8988T (cell line): ENCODE measurements around the gene KCNMA1.

ENCODE experiments used
- DNase-seq: peaks from one replicate; pipeline ENCODE4 v3.0.0; 2011

KCNMA1 gene

DNA sequence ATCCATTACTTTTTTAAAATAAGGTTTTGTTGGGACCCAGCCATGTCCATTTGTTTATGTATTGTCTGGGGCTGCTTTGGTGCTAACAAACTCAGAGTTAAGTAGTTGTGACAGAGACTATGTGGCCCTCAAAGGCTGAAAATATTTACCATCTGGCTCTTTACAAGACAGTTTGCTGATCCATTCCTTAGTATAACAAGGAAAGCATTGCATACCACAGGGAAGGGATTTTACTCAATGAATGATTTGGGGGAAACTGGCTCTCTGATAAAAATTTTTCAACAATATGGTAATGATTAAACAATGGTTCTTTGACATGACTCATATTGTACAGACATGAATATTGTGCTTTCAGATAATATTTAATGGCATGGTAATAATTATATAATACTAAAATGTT is 738.1 kb downstream of the KCNMA1 start:
- DNase-seq = no peak

DNA sequence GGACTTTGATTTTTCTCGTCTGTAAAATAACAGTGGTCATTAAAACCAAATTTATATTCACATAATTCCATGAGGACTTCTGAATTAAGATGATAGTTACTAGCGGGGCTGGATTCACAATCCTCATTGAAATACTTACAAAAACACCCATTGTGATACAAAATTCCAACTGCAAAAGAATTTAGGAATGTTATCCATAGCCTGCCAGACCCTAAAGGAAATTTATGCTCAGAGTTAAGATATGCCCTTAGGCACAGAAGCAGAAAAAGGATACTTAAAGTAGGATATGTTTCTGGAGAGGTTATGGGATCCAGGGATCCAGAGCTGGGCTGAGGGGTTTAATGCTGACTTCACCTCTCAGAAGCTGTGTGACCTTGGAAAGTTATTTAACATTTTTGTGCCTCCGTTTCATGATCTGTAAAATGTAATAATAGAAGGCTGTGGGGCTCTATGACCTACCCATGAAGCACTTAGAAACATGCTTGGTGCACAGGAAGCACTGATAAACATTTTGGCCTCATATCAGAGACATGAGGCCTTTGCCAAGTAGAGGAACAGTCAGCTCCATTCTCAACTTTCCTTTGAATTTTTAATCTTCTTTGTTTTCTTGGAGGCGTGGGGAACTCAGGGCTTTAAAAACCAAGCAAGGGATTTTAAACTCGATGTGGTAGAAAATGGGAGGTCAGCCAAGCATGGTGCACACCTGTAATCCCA is 744.7 kb downstream of the KCNMA1 start:
- no peak for DNase-seq

DNA sequence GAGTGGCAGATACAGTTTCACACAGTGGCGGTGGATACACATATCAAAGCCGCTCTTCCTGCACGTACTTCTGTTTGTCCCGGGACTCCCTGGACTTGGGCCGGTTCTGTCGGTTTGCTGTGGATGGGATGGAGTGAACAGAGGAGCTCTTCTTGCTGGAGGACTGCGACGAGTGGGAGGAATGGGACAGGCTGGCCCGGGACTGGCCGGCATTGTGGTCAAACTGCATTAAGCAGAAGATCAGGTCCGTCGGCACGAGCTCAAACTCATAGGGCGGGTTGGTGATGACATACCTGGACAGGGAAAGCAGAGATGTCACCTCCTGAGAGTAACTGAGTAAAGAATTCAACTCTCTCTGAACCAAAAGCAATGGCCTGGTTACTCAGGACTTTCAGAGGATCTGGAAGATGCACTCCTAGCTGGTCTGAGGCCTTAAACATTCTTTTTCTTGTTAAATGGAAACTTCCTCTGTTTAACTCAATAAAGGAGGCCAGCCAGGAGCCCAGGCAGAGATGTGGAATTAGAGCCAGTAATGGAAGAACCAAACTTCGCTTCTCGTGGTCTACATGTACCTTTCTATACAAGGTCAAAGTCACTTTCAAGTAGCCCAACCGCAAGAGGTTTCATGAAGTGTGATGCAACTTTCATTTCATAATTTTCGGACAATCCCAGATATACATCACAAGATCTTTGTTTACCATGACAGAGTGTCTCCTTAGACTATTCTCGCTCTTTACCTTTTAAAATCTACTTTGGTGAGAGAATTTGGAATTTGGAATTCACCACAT is 750.2 kb downstream of the KCNMA1 start:
- no peak for DNase-seq

DNA sequence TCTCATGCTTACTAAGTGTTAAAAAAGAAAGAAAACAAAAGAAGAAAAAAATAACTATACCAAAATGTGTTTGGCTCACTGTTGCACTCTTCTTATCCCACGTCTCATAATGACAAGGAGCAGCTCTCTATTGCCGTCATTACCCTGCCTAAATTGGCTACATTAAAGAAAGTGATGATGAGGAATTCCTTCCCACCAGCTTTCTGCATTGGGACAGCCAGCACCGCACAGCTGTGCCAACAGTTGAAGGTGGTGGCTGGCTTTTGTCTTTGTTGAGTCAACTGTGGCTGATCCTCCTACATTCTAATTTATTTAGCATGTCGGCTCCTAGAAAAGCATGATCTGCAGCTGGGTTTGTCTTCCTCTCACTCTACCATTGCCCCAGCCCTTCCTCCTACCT is 751.8 kb downstream of the KCNMA1 start:
- DNase-seq = no peak

DNA sequence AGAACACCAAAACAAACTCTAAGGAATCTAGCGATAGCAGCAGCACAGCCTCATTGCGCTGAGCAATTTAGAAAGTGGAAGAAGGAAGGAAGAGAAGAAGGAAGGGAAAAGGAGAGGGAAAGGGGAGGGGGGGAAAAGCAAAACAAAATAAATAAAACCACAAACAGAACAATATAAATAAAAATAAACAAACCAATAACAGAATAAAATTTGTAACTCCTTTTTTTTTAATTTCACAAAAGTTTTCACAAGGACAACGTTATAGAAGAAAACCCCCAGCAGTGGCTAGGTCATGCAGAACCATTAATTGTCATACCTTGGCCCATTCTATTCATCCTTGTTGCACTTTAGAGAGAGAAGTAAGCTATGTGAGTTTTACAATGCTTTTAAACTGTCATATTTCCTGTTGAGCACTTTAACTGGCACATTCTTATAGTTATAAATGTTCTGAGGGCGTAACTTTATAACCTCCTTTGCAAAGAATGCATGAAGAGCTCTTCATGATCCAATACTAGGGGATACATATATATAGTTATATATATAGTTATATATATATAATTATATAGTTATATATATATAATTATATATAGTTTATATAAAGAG is 752.8 kb downstream of the KCNMA1 start:
- no peak for DNase-seq

- no peak for DNase-seq
These were observed 754.0 kb downstream of the KCNMA1 start for GRCh38 chr10:76883596-76883995.

DNA sequence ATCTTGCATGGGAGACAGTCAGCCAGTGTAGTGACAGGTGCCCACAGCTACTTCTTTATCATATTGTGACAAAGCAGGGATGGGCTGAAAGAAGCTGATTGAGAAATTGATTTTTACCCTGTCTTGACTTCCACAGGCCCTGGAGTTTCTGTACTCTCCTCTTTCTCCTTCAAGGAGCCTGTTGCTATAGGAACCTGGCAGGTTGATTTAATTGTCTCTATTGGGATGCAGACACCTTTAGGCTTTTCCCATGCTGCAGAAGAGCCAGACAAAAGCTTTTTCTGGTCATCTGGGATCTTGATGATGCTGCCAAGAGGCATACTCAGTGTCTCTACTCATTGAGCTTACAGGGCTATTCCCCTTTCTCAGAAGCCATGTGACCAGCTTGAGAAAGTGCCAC is 754.8 kb downstream of the KCNMA1 start:
- no peak for DNase-seq

- no peak for DNase-seq
These were observed 755.4 kb downstream of the KCNMA1 start for GRCh38 chr10:76882245-76882644.

GRCh38 chr10:76881477-76882220 is 756.0 kb downstream of the KCNMA1 start:
- DNase-seq = no peak

DNA sequence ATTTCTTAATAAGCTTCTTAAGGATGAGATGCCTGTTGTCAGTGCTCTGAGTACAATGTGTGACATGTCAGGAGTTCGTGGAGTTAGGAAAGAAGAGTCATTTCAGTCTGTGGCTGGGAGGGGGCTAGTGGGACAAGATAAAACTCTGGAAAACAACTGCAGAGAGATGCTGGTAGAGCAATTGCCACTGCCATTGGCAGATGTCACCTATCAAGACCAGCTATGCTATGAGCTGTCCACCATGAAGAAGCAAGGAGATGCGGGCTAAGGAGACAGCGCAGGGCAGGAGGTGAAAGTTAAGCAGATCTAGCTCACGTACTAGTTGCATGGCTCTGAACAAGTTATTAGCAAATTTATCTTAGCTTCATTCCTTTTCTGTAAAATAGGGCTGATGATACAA is 756.7 kb downstream of the KCNMA1 start:
- no peak for DNase-seq

GRCh38 chr10:76879116-76879913 is 758.3 kb downstream of the KCNMA1 start:
- no peak for DNase-seq

DNA sequence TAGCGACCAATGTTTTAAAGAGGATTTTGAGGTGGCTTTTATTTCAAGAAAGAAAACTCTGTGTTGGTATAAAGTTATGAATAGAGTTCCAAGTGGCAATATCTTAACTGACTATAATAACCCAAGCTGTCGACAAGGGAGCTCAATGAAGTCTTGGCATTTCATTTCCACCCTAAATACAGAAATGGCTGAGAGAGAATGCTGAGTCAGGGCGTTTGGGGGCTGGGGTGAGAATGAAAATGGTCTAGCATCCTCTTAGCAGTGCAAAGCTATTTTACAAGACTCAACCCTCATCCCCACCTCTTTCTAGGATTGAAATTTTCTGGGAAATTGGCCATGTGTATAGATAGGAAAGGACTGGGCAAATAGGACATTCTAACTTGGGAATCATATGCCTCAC is 759.1 kb downstream of the KCNMA1 start:
- DNase-seq = no peak

DNA sequence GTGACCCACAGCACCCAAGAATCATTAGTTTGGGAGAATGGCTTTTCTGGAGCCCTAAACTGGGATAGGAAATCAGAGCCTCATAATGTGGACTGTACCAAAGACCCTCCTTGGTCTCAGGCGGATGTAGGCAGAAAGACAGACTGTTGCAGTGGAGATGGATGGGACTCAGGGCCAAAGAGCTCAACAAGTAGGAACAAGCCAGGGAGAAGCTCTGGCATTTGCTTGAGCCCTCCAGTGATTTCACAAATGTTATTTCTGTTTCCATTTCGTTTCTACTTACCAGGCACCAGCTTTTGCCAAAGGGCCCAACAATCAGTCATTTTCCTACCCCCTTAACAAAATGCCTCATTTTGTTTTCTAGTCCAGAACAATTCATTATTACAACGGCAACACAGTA is 762.7 kb downstream of the KCNMA1 start:
- DNase-seq = no peak

DNA sequence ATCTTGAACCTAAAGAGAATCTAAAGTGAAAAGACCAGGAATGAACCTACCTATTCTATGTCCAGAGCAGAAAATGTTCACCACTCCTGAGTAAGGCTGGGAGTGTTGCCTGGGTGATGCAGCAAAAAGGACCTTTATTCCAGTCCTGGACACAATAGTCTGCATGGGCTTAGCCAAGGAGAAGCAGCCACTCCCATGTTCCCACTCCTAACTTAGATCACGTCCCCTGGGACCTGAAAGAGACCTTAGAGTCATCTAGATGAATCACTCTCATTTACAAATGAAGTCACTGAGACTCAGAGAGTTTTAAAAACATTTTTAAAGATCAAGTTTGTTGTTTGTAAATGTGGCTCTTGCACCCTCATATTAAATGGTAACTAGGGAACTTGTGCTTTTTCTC is 763.4 kb downstream of the KCNMA1 start:
- DNase-seq = no peak

DNA sequence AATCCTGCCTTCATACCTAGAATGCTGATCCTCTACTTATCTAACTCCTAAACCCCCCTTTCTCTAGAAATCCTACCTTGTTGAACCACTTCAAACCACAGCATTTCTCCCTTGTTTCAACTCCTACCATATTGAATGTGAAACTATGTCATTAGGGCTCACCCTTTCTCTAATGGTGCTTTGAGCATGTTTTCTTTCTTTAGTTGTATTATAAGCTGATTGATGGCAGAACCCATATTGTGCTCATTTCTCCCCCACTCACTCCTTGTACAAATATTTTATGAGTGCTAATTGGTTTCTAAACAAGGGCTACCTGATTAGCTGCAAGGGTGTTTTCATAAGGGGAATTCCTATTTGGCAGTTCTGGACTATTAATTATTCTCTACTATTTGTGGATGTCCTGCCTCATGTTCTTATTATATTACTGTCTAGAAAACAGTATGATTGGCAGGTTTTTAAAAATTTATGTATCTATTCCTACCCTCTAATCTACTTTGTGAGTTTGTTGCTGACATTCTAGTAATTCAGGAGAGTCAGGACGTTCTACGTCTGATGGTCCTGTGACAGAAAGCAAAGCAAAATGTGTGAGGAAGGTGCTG is 765.8 kb downstream of the KCNMA1 start:
- no peak for DNase-seq

- no peak for DNase-seq
These were observed 767.7 kb downstream of the KCNMA1 start for GRCh38 chr10:76869931-76870330.

DNA sequence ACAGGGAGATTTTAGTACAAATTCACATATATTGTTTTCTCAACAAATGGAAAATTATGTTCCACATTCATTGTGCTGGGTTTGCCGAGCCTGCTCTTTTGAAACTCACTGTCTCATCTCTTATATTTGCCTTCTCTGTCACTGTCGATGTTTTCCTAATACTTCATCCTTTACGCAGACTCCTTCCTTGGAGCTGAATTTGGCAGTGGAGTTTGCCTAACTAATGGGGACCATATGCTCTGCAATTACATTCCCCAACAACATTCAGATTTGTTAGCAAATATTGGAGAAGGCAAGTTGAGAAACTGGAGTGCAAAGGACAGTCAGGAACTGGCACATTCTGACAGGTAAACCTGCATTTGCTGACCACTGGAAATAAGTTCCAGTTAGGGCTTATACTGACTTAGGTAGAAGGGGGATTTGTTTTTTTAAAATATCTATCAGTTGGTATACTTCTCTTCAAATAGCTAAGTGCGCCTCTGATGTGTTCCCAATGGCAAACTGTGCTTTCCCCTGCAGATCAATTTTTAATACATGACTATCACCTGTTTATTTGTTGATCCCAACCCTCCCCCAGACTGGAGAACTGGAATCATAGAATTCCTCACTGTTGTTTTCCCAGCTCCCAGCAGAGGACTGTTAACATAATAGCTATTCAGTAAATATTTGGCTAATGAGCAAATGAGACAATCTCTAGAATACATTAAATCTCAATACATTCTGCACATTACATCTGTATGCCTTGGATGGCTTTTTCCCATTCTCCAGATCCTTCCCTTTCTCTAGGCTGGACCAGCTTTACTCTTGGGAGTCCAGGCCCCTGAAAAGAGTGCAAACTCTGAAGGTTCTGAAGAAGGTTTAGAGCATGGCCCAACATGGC is 769.3 kb downstream of the KCNMA1 start:
- DNase-seq = no peak

DNA sequence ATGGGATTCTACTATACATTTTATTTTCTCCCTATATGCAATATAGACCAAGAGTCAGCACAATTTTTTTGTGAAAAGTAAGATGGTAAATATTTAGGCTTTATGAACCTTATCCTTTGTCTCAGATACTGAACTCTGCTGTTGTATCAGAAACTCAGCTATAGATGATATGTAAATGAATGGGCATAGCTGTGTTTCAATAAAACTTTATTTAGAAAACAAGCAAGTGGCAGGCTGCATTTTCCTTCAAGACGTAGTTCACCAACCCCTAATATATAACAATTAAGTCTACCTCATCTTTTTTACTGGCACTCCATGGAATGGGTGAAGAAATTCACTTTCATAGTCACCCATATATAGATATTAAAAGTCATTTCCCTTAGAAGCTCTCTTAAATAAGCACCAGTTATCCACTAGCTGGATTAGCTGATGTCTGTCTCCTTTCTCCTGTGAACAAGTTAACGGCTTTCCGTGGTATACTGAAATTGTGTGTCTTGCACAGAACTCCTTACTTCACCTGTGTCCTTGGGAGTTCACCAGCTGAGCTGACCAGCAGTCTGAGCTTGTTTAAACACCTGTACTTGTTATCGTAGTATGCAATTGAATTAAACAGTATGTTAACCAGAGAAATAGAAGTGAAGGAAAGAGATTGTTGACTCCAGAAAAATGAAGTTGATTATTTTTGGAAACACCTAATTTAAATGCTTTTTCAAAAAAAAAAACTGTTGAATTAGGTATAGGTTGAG is 770.6 kb downstream of the KCNMA1 start:
- no peak for DNase-seq

- DNase-seq = no peak
These were observed 772.7 kb downstream of the KCNMA1 start for GRCh38 chr10:76864922-76865321.

DNA sequence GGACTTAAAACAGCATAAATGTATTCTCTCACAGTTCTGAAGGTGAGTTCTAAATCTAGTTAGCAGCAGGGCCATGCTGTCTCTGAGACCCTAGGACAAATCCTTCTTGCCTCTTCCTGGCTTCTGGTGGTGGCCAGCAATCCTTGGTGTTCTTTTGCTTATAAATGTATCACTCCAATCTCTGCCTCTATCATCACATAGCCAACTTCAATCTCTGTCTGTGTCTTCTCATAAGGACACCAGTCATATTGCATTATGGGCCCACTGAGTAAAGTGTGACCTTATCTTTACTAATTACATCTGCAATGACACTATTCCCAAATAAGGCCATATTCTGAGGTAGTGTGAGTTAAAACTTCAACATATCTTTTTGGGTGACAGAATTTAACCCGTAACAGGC is 778.9 kb downstream of the KCNMA1 start:
- DNase-seq = no peak
